Endothelial cell of umbilical vein (primary cell): Measurements from ENCODE around the gene ANKRD39. TPM values are rescaled to one million over a fixed set of nuclear protein-coding genes. Genes with fewer than 3 reads are reported as not detected.

Experiments
- BruUV-seq: library from RNA; stranded (reverse); fragments of 400-500 nt; replicated peaks from 2 replicates; lab custom pipeline; 2021; lab: Mats Ljungman, UMichigan
- CTCF ChIA-PET: fragments of 300-600, 350-600 bp; sonication (Branson Sonifier 250); formaldehyde crosslinking; loops from one replicate; lab custom pipeline; 2021; ENCODE audit warnings: antibody characterized with exemption, inconsistent platforms; lab: Charles Lee
- POLR2A ChIA-PET: fragments of 300-600, 350-600 bp; sonication (Branson Sonifier 250); formaldehyde crosslinking; loops from one replicate; lab custom pipeline; 2021; ENCODE audit warnings: antibody characterized with exemption, inconsistent platforms; lab: Charles Lee
- DNase-seq: peaks from one replicate; pipeline ENCODE4 v3.0.0-alpha.2; 2011; ENCODE audit warnings: low read depth, low spot score
- FAIRE-seq: peaks from 2 replicates; lab custom pipeline; 2011; peaks lifted over from hg19 to GRCh38; lab: Jason Lieb, UNC
- H2AFZ ChIP-seq: 2 replicates; pipeline ENCODE4 v1.6.0; 2012; ENCODE audit warnings: low read depth, low read length, control low read depth, inconsistent platforms
- H3K27ac ChIP-seq: 2 replicates; pipeline ENCODE4 v1.5.1; 2011; ENCODE audit warnings: low read depth, mild to moderate bottlenecking, control low read depth, low read length, moderate library complexity; ENCODE audit not compliant: insufficient read depth
- H3K27me3 ChIP-seq, 2 experiments: 2 replicates each; pipeline versions ENCODE4 v1.6.0 to v1.6.1; 2011; ENCODE audit warnings: low read length in 2 of 2, mixed read lengths in 1 of 2; ENCODE audit not compliant: control insufficient read depth in 2 of 2, insufficient read depth in 2 of 2
- H3K36me3 ChIP-seq, 2 experiments: 2 replicates in 1 of 2; 3 replicates in 1 of 2; pipeline ENCODE4 v1.5.1; 2011; ENCODE audit warnings: low read length in 2 of 2, mild to moderate bottlenecking in 1 of 2, moderate library complexity in 1 of 2; ENCODE audit not compliant: control insufficient read depth in 2 of 2, insufficient read depth in 2 of 2; ENCODE audit errors: extremely low read depth in 1 of 2
- H3K4me1 ChIP-seq: 3 replicates; pipeline ENCODE4 v1.5.1; 2011; ENCODE audit warnings: mild to moderate bottlenecking, low read length; ENCODE audit not compliant: control insufficient read depth, insufficient read depth; ENCODE audit errors: extremely low read depth
- H3K4me2 ChIP-seq: 2 replicates; pipeline ENCODE4 v1.6.1; 2011; ENCODE audit warnings: low read length, control low read depth, mixed read lengths; ENCODE audit not compliant: insufficient read depth
- H3K4me3 ChIP-seq, 3 experiments: fragments of 200-600 bp in 1 of 3; sonication (generic), shearing (Covaris generic) in 1 of 3; replicated peaks in 1 of 3; 2 replicates each; pipeline ENCODE4 v1.5.1; 2011 to 2016; ENCODE audit warnings: control low read depth in 3 of 3, low read length in 3 of 3, mild to moderate bottlenecking in 2 of 3, inconsistent platforms in 1 of 3, low read depth in 1 of 3, moderate library complexity in 1 of 3; ENCODE audit not compliant: insufficient read depth in 1 of 3
- H3K79me2 ChIP-seq: 2 replicates; pipeline ENCODE4 v1.6.0; 2012; ENCODE audit warnings: low read length, inconsistent platforms; ENCODE audit not compliant: control insufficient read depth, insufficient read depth
- H3K9ac ChIP-seq: replicated peaks from 2 replicates; pipeline ENCODE3; 2011; ENCODE audit warnings: low read length, control low read depth; ENCODE audit not compliant: insufficient read depth; ENCODE audit errors: extremely low read depth
- H3K9me1 ChIP-seq: replicated peaks from 3 replicates; pipeline ENCODE4 v1.6.0; 2011; ENCODE audit warnings: mild to moderate bottlenecking, low read length; ENCODE audit not compliant: control insufficient read depth, insufficient read depth; ENCODE audit errors: extremely low read depth
- H3K9me3 ChIP-seq: replicated peaks from 2 replicates; pipeline ENCODE4 v1.5.1; 2012; ENCODE audit warnings: low read length, inconsistent platforms; ENCODE audit not compliant: control insufficient read depth, insufficient read depth
- H4K20me1 ChIP-seq: replicated peaks from 2 replicates; pipeline ENCODE3; 2011; ENCODE audit warnings: mild to moderate bottlenecking, low read length; ENCODE audit not compliant: control insufficient read depth, insufficient read depth; ENCODE audit errors: extremely low read depth
- EZH2 ChIP-seq: IDR thresholded peaks from 2 replicates; pipeline ENCODE4 v1.6.1; 2012; ENCODE audit warnings: borderline replicate concordance, low read depth, mild to moderate bottlenecking, moderate library complexity, low read length, inconsistent platforms; ENCODE audit not compliant: severe bottlenecking
- FOS ChIP-seq: IDR thresholded peaks from 2 replicates; pipeline ENCODE4 v1.6.1; 2011; ENCODE audit warnings: mild to moderate bottlenecking, low read length, moderate library complexity, borderline replicate concordance; ENCODE audit not compliant: insufficient read depth
- GATA2 ChIP-seq: IDR thresholded peaks from 2 replicates; pipeline ENCODE4 v1.7.0; 2011; ENCODE audit warnings: low read depth, mild to moderate bottlenecking, moderate library complexity, mixed read lengths, low read length; ENCODE audit not compliant: insufficient read length, insufficient read depth
- JUN ChIP-seq: IDR thresholded peaks from 2 replicates; pipeline ENCODE4 v1.6.1; 2011; ENCODE audit warnings: borderline replicate concordance, low read depth; ENCODE audit not compliant: insufficient read length, insufficient read depth
- MYC ChIP-seq: IDR thresholded peaks from one replicate; pipeline ENCODE4 v1.6.1; 2011; ENCODE audit warnings: mild to moderate bottlenecking, low read depth, low read length
- POLR2A ChIP-seq: IDR thresholded peaks from 2 replicates; pipeline ENCODE4 v1.6.1; 2012; ENCODE audit warnings: low read depth, mild to moderate bottlenecking, control low read depth, low read length
- POLR2AphosphoS5 ChIP-seq: IDR thresholded peaks from 2 replicates; pipeline ENCODE4 v1.6.1; 2012; ENCODE audit warnings: low read depth, mild to moderate bottlenecking, control low read depth, low read length, moderate library complexity; ENCODE audit not compliant: insufficient read depth
- dilution Hi-C: fragments of 300-500 bp; cut with MboI; formaldehyde crosslinking; loops from one replicate; pipeline ENCODE4 v1.15.0; 2019; ENCODE audit warnings: low sequenced_read_pairs; ENCODE audit not compliant: extremely low pct_ligation_motif_present
- intact Hi-C: fragments of 100-400 bp; cut with micrococcal nuclease; formaldehyde crosslinking; loops from one replicate; pipeline ENCODE4 v1.10.0; 2022
- polyA plus RNA-seq, 4 experiments: library from polyadenylated mRNA; depleted of rRNA in 3 of 4; stranded (reverse) in 3 of 4; unstranded in 1 of 4; fragments of >200 nt; gene quantifications; 2 replicates each; pipeline versions ENCODE4 v1.2.1 to v1.2.3, GENCODE V29; 2011 to 2012; ENCODE audit warnings: missing spikeins in 1 of 4
- total RNA-seq: library from RNA; stranded (reverse); gene quantifications from 2 replicates; pipeline ENCODE4 v1.2.3, GENCODE V29; 2021
- TF ChIP-seq, protein P1 (sequence below), 2 donors: IDR thresholded peaks; 1 replicate in 1 of 2; 2 replicates in 1 of 2; pipeline ENCODE4 v1.5.1; 2011; ENCODE audit warnings: low read length in 2 of 2, mild to moderate bottlenecking in 2 of 2, moderate library complexity in 2 of 2, control low read depth in 1 of 2, inconsistent platforms in 1 of 2, low read depth in 1 of 2; ENCODE audit not compliant: insufficient read depth in 1 of 2; ENCODE audit errors: extremely low read depth in 1 of 2
- TF ChIP-seq, protein P2 (sequence below): IDR thresholded peaks from 2 replicates; pipeline ENCODE4 v1.6.1; 2011; ENCODE audit not compliant: insufficient read depth, insufficient read length

ANKRD39 gene
- total and polyA plus RNA-seq, 2 donors (not counting 3 experiments of a cell fraction or from before 2014, with no cell fraction given): 14.7 to 17.9 TPM

DNA sequence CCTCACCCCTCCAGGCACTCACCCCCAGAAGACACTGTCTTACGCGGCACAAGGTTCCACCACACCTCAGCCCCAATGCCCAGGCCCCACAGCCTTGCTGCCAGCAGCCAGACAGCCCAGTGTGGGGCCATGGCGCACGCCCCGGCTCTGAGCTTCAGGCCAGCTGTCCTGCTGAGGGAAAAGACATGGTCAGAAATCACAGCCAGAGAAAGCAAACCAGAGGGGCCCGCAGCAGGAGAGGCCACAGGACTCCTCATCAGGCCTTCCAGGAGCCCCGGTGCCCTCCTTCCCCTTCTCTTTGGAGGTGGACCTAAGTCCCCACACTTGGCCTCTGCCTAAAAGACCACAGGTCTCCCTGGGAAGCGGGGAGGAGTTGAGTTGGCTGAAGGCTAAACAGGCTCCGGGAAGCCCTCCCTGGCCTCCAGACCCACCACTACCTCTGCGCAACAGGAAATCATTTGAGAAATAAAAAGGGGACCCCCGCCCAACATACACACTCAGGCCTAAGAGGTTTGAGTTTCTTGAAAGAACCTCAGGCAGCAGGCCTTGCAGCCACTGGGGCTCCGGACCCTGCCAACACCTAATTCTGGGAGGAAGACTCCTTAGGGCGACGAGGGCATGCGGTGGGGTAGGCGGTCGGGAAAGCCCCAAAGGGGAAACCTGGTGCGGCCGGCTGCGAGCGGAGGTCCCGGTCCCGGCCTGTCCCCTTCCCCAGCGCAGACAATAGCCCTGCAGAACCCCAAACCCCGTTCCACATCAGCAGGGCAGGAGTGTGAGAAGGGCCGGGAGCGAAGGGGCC, 10.1 kb upstream of the ANKRD39 start:
- Histone ChIP-seq H2AFZ (peak overlapping the region; percentile 66), H3K4me3 (peak overlapping the region; percentile 59 to 86 (median 65)), H3K27ac (no peak overlapping the region), H3K36me3 (peaks cover 4 to 27% of the 10 kb centered on the region in 2 experiments), H3K9me1 (no peaks in the 10 kb centered on the region), H3K27me3 (peaks cover 10 to 16% of the 10 kb centered on the region in 2 experiments), H3K9ac (peak overlapping the region; percentile 76), H3K79me2 (no peaks in the 10 kb centered on the region), H3K9me3 (no peaks in the 10 kb centered on the region), H3K4me2 (peak overlapping the region; percentile 60), H4K20me1 (no peaks in the 10 kb centered on the region), H3K4me1 (peaks cover 32% of the 10 kb centered on the region)
- DNase-seq (no peak), FAIRE-seq (no peak)
- BruUV-seq: TSS peak; percentile 33
- ChIA-PET POLR2A (interaction anchor here (1.1 kb wide), 1 partner anchor 10 kb away, joined by 6 read pairs; the partner anchor contains the start of gene ANKRD39), CTCF (interaction anchor here (0.6 to 6.5 kb wide), 16 partner anchors 9 to 336 kb away, joined by 3 to 81 read pairs (median 3); partner anchors contain the start of genes ANKRD39 and CNNM3)
- TF ChIP-seq GATA2: no peak
- TF ChIP-seq, protein P1, sequence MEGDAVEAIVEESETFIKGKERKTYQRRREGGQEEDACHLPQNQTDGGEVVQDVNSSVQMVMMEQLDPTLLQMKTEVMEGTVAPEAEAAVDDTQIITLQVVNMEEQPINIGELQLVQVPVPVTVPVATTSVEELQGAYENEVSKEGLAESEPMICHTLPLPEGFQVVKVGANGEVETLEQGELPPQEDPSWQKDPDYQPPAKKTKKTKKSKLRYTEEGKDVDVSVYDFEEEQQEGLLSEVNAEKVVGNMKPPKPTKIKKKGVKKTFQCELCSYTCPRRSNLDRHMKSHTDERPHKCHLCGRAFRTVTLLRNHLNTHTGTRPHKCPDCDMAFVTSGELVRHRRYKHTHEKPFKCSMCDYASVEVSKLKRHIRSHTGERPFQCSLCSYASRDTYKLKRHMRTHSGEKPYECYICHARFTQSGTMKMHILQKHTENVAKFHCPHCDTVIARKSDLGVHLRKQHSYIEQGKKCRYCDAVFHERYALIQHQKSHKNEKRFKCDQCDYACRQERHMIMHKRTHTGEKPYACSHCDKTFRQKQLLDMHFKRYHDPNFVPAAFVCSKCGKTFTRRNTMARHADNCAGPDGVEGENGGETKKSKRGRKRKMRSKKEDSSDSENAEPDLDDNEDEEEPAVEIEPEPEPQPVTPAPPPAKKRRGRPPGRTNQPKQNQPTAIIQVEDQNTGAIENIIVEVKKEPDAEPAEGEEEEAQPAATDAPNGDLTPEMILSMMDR (IDR thresholded peaks at IDR 0.05; ENCODE audit: extremely low read depth in 1 of 2, insufficient read depth in 1 of 2, low read depth in 1 of 2, low read length in 2 of 2): no peak
- TF ChIP-seq, protein P2, sequence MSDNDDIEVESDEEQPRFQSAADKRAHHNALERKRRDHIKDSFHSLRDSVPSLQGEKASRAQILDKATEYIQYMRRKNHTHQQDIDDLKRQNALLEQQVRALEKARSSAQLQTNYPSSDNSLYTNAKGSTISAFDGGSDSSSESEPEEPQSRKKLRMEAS: no peak
- no peak for TF ChIP-seq EZH2
- no peak for TF ChIP-seq FOS
- TF ChIP-seq JUN: no peak
- no peak for TF ChIP-seq MYC
- no peak for TF ChIP-seq POLR2A
- no peak for TF ChIP-seq POLR2AphosphoS5
- dilution Hi-C loops (no loop called here), intact Hi-C loops (loop anchor here (1.0 kb wide), 1 partner anchor 10 kb away; the partner anchor contains the start of gene ANKRD39)
